T-cell (primary cell): ENCODE measurements around the gene EBF4. TPM values are rescaled to one million over a fixed set of nuclear protein-coding genes. Genes with fewer than 3 reads are reported as not detected.

Source experiments
- ATAC-seq, 4 experiments: fragments of 200-7000 bp in 3 of 4; fragments of 150-1000 bp in 1 of 4; cut with Tn5 transposase; replicated peaks in 1 of 4; 1 replicate in 3 of 4; 2 replicates in 1 of 4; pipeline ENCODE4 v1.10.0; 2021; ENCODE audit warnings: moderate library complexity in 3 of 4, mild to moderate bottlenecking in 2 of 4, moderate number of reproducible peaks in 1 of 4
- CTCF ChIA-PET, 2 donors: fragments of 300-600 bp; sonication (Branson Sonifier 250); formaldehyde crosslinking; loops; one replicate each; lab custom pipeline; 2022; ENCODE audit warnings: antibody characterized with exemption in 2 of 2; lab: Charles Lee
- POLR2A ChIA-PET, 2 donors: fragments of 300-600 bp; sonication (Branson Sonifier 250); formaldehyde crosslinking; loops; one replicate each; lab custom pipeline; 2022; ENCODE audit warnings: antibody characterized with exemption in 2 of 2; lab: Charles Lee
- DNase-seq, 35 experiments: peaks; one replicate each; pipeline versions ENCODE4 v3.0.0 to v3.0.0-alpha.2; 2013 to 2023
- H3K27ac ChIP-seq: one replicate; pipeline ENCODE4 v1.5.1; 2013; ENCODE audit warnings: low read length
- H3K27me3 ChIP-seq, 2 experiments: replicated peaks in 1 of 2; 1 replicate in 1 of 2; 2 replicates in 1 of 2; pipeline versions ENCODE4 v1.6.1 to v1.7.0; 2013; ENCODE audit warnings: low read length in 1 of 2, mixed read lengths in 1 of 2; ENCODE audit not compliant: control insufficient read depth in 2 of 2, insufficient read depth in 2 of 2; ENCODE audit errors: extremely low read depth in 1 of 2
- H3K36me3 ChIP-seq, 2 donors: 1 replicate in 1 of 2; 2 replicates in 1 of 2; pipeline versions ENCODE4 v1.6.1 to v1.7.0; 2013; ENCODE audit warnings: low read length in 1 of 2; ENCODE audit not compliant: control insufficient read depth in 2 of 2, insufficient read depth in 1 of 2; ENCODE audit errors: extremely low read depth in 1 of 2
- H3K4me1 ChIP-seq, 2 experiments: 1 replicate in 1 of 2; 2 replicates in 1 of 2; pipeline versions ENCODE4 v1.6.1 to v1.7.0; 2013; ENCODE audit warnings: low read length in 2 of 2, mixed read lengths in 1 of 2; ENCODE audit not compliant: insufficient read depth in 2 of 2, control insufficient read depth in 1 of 2; ENCODE audit errors: extremely low read depth in 1 of 2
- H3K4me3 ChIP-seq, 2 donors: 1 replicate in 1 of 2; 2 replicates in 1 of 2; pipeline versions ENCODE4 v1.5.1 to v1.7.0; 2013; ENCODE audit warnings: mild to moderate bottlenecking in 2 of 2, low read length in 1 of 2, moderate library complexity in 1 of 2; ENCODE audit not compliant: control insufficient read depth in 1 of 2; ENCODE audit errors: extremely low read depth in 1 of 2
- H3K9me3 ChIP-seq: 2 replicates; pipeline ENCODE4 v1.7.0; 2013
- H3K27ac Mint-ChIP-seq, 2 donors: one replicate each; pipeline ENCODE4 v1.8.0; 2020 to 2021; ENCODE audit warnings: mild to moderate bottlenecking in 2 of 2, mixed read lengths in 2 of 2
- H3K27me3 Mint-ChIP-seq, 2 donors: one replicate each; pipeline ENCODE4 v1.8.0; 2021 to 2022; ENCODE audit warnings: mixed read lengths in 2 of 2
- H3K36me3 Mint-ChIP-seq: one replicate; pipeline ENCODE4 v1.8.0; 2021; ENCODE audit warnings: mixed read lengths
- H3K4me1 Mint-ChIP-seq, 3 donors: one replicate each; pipeline ENCODE4 v1.8.0; 2020 to 2022; ENCODE audit warnings: mixed read lengths in 3 of 3, mild to moderate bottlenecking in 1 of 3
- H3K4me3 Mint-ChIP-seq, 3 donors: one replicate each; pipeline ENCODE4 v1.8.0; 2020 to 2022; ENCODE audit warnings: mild to moderate bottlenecking in 3 of 3, mixed read lengths in 3 of 3, moderate library complexity in 3 of 3
- H3K9me3 Mint-ChIP-seq, 3 donors: one replicate each; pipeline ENCODE4 v1.8.0; 2020 to 2022; ENCODE audit warnings: mixed read lengths in 3 of 3
- WGBS: methylation state at CpG from one replicate; pipeline ENCODE4 v1.1.5; 2013; ENCODE audit warnings: missing lambda C conversion rate; ENCODE audit not compliant: insufficient coverage; 5-methylcytosine and 5-hydroxymethylcytosine counted together
- total RNA-seq, 35 experiments: library from RNA in 6 of 35; stranded (reverse) in 6 of 35; fragments of 120-200 nt in 1 of 35; gene quantifications; one replicate each; pipeline versions ENCODE4 v1.2.1 to v1.2.4 and lab custom pipeline; 2013 to 2026

The EBF4 gene
- total RNA-seq, 5 donors from 2014 or later (not counting 1 experiment from before 2014, with no cell fraction given), result 4.2 to 10.5 (median 6.8) TPM

GRCh38 chr20:2653556-2654383 lies 38.8 kb upstream of the EBF4 start:
- peaks cover 17 to 31% of the 10 kb centered on the region in 2 experiments for H3K4me1 ChIP-seq
- peak overlapping the region; percentile 75 to 82 for H3K4me3 ChIP-seq
- H3K36me3 Mint-ChIP-seq, result peaks cover 45% of the 10 kb centered on the region
- ChIA-PET POLR2A (interaction anchor here (0.5 to 1.1 kb wide), 5 partner anchors 10 to 755 kb away, joined by 3 to 6 read pairs (median 4); partner anchors contain the start of gene IDH3B (in 1 of the 2)), CTCF (interaction anchor here (0.6 to 2.9 kb wide), 3 partner anchors 10 to 201 kb away, joined by 3 to 12 read pairs (median 5); partner anchors contain the start of gene IDH3B (in 1 of the 2))
- peak overlapping the region; percentile 84 to 90 (median 86) for H3K4me3 Mint-ChIP-seq
- no peaks in the 10 kb centered on the region for H3K27me3 Mint-ChIP-seq
- peak overlapping the region; percentile 80 to 84 for H3K27ac Mint-ChIP-seq
- peaks cover 38 to 49% (median 44%) of the 10 kb centered on the region in 3 donors for H3K4me1 Mint-ChIP-seq
- WGBS, result 18% methylated on average over 19 of the region's 24 CpGs
- no peaks in the 10 kb centered on the region for H3K27me3 ChIP-seq
- no peaks in the 10 kb centered on the region for H3K9me3 ChIP-seq
- no peak for ATAC-seq
- DNase-seq, result no peak
- H3K36me3 ChIP-seq, result peaks cover 30 to 48% of the 10 kb centered on the region in 2 donors
- no peak overlapping the region for H3K27ac ChIP-seq
- H3K9me3 Mint-ChIP-seq, result no peaks in the 10 kb centered on the region

GRCh38 chr20:2654384-2654822 lies 38.2 kb upstream of the EBF4 start:
- no peaks in the 10 kb centered on the region for H3K9me3 Mint-ChIP-seq
- ChIA-PET CTCF (interaction anchor here in 1 of 2 donors (0.6 kb wide), 1 partner anchor 201 kb away, joined by 3 read pairs; no protein-coding TSS in a partner anchor), POLR2A (interaction anchor here in 1 of 2 donors (0.5 kb wide), 1 partner anchor 15 kb away, joined by 6 read pairs; no protein-coding TSS in a partner anchor)
- peaks cover 17 to 31% of the 10 kb centered on the region in 2 experiments for H3K4me1 ChIP-seq
- no peak overlapping the region for H3K4me3 ChIP-seq
- DNase-seq (no peak), ATAC-seq (no peak)
- peaks cover 50% of the 10 kb centered on the region for H3K36me3 Mint-ChIP-seq
- no peaks in the 10 kb centered on the region for H3K27me3 Mint-ChIP-seq
- peaks cover 33 to 54% of the 10 kb centered on the region in 2 donors for H3K36me3 ChIP-seq
- H3K27me3 ChIP-seq, result no peaks in the 10 kb centered on the region
- H3K4me3 Mint-ChIP-seq, result peak overlapping the region; percentile 84 to 90 (median 86)
- no peak overlapping the region for H3K27ac ChIP-seq
- 58% methylated on average over 7 of the region's 9 CpGs for whole genome bisulfite sequencing
- peak overlapping the region; percentile 80 to 84 for H3K27ac Mint-ChIP-seq
- H3K9me3 ChIP-seq, result no peaks in the 10 kb centered on the region
- peaks cover 38 to 48% (median 44%) of the 10 kb centered on the region in 3 donors for H3K4me1 Mint-ChIP-seq

GRCh38 chr20:2654831-2655230 lies 37.7 kb upstream of the EBF4 start:
- peaks cover 38 to 59% of the 10 kb centered on the region in 2 donors for H3K36me3 ChIP-seq
- ChIA-PET POLR2A (no interaction called here), CTCF (no interaction called here)
- H3K27ac ChIP-seq, result no peak overlapping the region
- no peaks in the 10 kb centered on the region for H3K9me3 ChIP-seq
- H3K4me1 ChIP-seq, result peaks cover 17 to 31% of the 10 kb centered on the region in 2 experiments
- no peak for ATAC-seq
- Mint-ChIP-seq H3K9me3 (no peaks in the 10 kb centered on the region), H3K4me3 (peak overlapping the region; percentile 84 to 90 (median 86)), H3K4me1 (peaks cover 35 to 44% (median 43%) of the 10 kb centered on the region in 3 donors), H3K36me3 (peaks cover 54% of the 10 kb centered on the region), H3K27ac (peak overlapping the region; percentile 80 to 84), H3K27me3 (no peaks in the 10 kb centered on the region)
- DNase-seq, result no peak
- 67% methylated on average over 3 of the region's 3 CpGs for WGBS
- no peak overlapping the region for H3K4me3 ChIP-seq
- H3K27me3 ChIP-seq, result no peaks in the 10 kb centered on the region

GRCh38 chr20:2655331-2656116 lies 37.1 kb upstream of the EBF4 start:
- H3K36me3 Mint-ChIP-seq, result peaks cover 61% of the 10 kb centered on the region
- DNase-seq (no peak), ATAC-seq (no peak)
- Histone ChIP-seq H3K27me3 (no peaks in the 10 kb centered on the region), H3K36me3 (peaks cover 45 to 66% of the 10 kb centered on the region in 2 donors), H3K4me1 (peaks cover 14 to 31% of the 10 kb centered on the region in 2 experiments), H3K27ac (no peak overlapping the region), H3K4me3 (no peak overlapping the region), H3K9me3 (no peaks in the 10 kb centered on the region)
- peak overlapping the region in 1 of 2 donors; percentile 84 for H3K27ac Mint-ChIP-seq
- no peak overlapping the region for H3K4me3 Mint-ChIP-seq
- ChIA-PET CTCF (no interaction called here), POLR2A (no interaction called here)
- 94% methylated on average over 14 of the region's 17 CpGs for WGBS
- H3K4me1 Mint-ChIP-seq, result peaks cover 30 to 44% (median 36%) of the 10 kb centered on the region in 3 donors
- H3K27me3 Mint-ChIP-seq, result no peaks in the 10 kb centered on the region
- H3K9me3 Mint-ChIP-seq, result no peaks in the 10 kb centered on the region

GRCh38 chr20:2656471-2657117 lies 36.0 kb upstream of the EBF4 start:
- H3K4me3 ChIP-seq, result no peak overlapping the region
- ChIA-PET POLR2A (no interaction called here), CTCF (no interaction called here)
- Mint-ChIP-seq H3K4me3 (no peak overlapping the region), H3K4me1 (peaks cover 25 to 38% (median 32%) of the 10 kb centered on the region in 3 donors), H3K36me3 (peaks cover 68% of the 10 kb centered on the region), H3K27me3 (no peaks in the 10 kb centered on the region), H3K9me3 (no peaks in the 10 kb centered on the region), H3K27ac (peak overlapping the region; percentile 28 to 39)
- peaks cover 48 to 74% of the 10 kb centered on the region in 2 donors for H3K36me3 ChIP-seq
- ATAC-seq, result no peak
- no peak for DNase-seq
- H3K9me3 ChIP-seq, result no peaks in the 10 kb centered on the region
- no peak overlapping the region for H3K27ac ChIP-seq
- H3K27me3 ChIP-seq, result no peaks in the 10 kb centered on the region
- peaks cover 9 to 26% of the 10 kb centered on the region in 2 experiments for H3K4me1 ChIP-seq
- WGBS, result 93% methylated on average over 6 of the region's 12 CpGs
